ENCODE data around the gene CRELD2.

CRELD2 gene

DNA sequence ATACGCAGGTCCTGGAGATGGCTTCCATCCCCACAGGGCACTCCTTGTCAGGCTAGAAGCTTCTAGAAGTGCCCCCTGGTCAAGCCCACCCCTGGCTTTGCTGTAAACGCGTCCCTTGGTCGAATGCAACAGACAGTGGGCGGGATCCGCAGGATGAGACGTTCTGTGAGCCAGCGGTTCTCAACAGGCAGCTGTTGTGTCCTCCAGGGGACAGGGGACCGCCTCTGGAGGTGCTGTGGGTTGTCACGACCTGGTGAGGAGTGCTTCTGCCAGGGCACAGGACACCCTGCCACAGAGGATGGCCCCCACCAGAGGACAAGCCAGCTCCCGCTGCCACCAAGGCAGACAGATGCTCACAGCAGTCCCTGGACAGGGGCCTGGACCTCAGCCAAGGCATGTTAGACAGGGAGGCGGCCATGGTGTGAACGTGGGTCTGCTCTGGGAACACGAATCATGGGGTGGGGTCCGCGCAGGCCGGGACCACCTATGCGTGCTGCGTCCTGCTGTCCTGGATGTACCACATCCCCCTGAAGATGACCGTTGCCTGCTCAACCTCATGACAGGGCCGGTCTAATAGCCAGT is 11.7 kb downstream of the CRELD2 start:
- Histone ChIP-seq H3K9me3 (ENCODE audit: low read length) (no peaks in the 10 kb centered on the region), H3K9me2 (ENCODE audit: low read depth, low read length) (no peaks in the 10 kb centered on the region), H3K9ac (ENCODE audit: low read length) (peak overlapping the region; percentile 21; the same call in 1 of the 2 replicates), H3K27me3 (ENCODE audit: insufficient read depth, low read length) (no peaks in the 10 kb centered on the region), H3K36me3 (ENCODE audit: insufficient read depth, low read length) (peaks cover 4% of the 10 kb centered on the region; the same call in 1 of the 2 replicates), H3K4me3 (ENCODE audit: low read depth, low read length, poor library complexity, severe bottlenecking) (peak overlapping the region; percentile 36), H2AFZ (ENCODE audit: low read length) (no peak overlapping the region), H3K79me2 (ENCODE audit: insufficient read depth, low read length) (no peaks in the 10 kb centered on the region), H3K27ac (ENCODE audit: low read depth, low read length, poor library complexity, severe bottlenecking) (peak overlapping the region; percentile 27), H3K4me2 (ENCODE audit: low read length) (peak overlapping the region; percentile 63), H4K20me1 (ENCODE audit: insufficient read depth, low read length) (no peaks in the 10 kb centered on the region), H3K4me1 (ENCODE audit: insufficient read depth, low read length, severe bottlenecking) (peaks cover 38% of the 10 kb centered on the region), H3F3A (ENCODE audit: insufficient read depth, low read length) (peaks cover 9% of the 10 kb centered on the region)
- TF ChIP-seq, protein P1, sequence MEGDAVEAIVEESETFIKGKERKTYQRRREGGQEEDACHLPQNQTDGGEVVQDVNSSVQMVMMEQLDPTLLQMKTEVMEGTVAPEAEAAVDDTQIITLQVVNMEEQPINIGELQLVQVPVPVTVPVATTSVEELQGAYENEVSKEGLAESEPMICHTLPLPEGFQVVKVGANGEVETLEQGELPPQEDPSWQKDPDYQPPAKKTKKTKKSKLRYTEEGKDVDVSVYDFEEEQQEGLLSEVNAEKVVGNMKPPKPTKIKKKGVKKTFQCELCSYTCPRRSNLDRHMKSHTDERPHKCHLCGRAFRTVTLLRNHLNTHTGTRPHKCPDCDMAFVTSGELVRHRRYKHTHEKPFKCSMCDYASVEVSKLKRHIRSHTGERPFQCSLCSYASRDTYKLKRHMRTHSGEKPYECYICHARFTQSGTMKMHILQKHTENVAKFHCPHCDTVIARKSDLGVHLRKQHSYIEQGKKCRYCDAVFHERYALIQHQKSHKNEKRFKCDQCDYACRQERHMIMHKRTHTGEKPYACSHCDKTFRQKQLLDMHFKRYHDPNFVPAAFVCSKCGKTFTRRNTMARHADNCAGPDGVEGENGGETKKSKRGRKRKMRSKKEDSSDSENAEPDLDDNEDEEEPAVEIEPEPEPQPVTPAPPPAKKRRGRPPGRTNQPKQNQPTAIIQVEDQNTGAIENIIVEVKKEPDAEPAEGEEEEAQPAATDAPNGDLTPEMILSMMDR (IDR thresholded peaks at IDR 0.05; ENCODE audit: low read length) = no peak
- TF ChIP-seq EZH2 (IDR thresholded peaks at IDR 0.05; ENCODE audit: borderline replicate concordance, low read length) = no peak

DNA sequence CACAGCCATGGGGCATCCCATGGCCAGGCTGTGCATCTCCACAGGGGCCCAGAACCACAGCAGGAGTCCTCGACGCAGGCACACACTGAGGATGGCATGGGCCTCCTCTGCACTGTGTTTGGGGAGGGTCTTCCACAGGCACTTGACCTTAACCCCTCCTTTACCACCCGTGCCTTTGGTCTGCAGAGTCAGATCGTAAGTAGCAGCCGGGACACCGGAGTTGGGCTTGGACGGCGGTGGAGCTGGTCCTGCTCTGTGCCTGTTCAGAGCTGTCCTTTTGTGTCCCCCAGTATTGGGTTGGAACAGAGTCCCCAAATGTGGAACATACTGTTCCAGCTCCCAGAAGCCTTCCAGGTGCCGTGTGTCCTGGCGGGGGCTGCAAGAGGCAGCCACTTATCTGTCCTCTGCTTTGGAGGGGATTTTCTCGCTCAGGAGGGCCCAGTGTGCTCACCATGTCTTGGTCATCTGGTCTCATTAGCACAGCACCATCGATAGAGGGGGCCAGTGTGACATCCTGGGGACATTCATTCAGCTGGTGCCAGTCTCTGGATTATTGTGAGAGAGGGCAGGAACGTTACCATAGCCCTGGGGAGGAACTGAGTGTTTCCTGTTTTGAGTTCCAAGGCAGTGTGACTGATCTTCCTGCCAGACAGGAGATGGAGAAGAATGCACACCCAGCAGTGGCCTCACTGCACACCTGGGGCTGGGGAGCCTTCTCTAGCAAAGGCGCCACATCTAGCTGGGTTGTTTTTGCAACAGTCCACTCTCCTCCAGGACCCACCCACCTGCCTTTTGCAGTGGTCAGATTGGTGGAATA is 12.4 kb downstream of the CRELD2 start:
- Histone ChIP-seq H3F3A (ENCODE audit: insufficient read depth, low read length) (peaks cover 6% of the 10 kb centered on the region; the same call in 1 of the 2 replicates), H2AFZ (ENCODE audit: low read length) (no peak overlapping the region), H3K4me1 (ENCODE audit: insufficient read depth, low read length, severe bottlenecking) (peaks cover 31% of the 10 kb centered on the region), H3K36me3 (ENCODE audit: insufficient read depth, low read length) (peaks cover 4% of the 10 kb centered on the region; the same call in 1 of the 2 replicates), H3K9me3 (ENCODE audit: low read length) (no peaks in the 10 kb centered on the region), H3K4me2 (ENCODE audit: low read length) (peak overlapping the region; percentile 4; the same call in 1 of the 2 replicates), H3K27ac (ENCODE audit: low read depth, low read length, poor library complexity, severe bottlenecking) (peak overlapping the region; percentile 15), H4K20me1 (ENCODE audit: insufficient read depth, low read length) (no peaks in the 10 kb centered on the region), H3K9me2 (ENCODE audit: low read depth, low read length) (no peaks in the 10 kb centered on the region), H3K27me3 (ENCODE audit: insufficient read depth, low read length) (no peaks in the 10 kb centered on the region), H3K4me3 (ENCODE audit: low read depth, low read length, poor library complexity, severe bottlenecking) (no peak overlapping the region), H3K79me2 (ENCODE audit: insufficient read depth, low read length) (no peaks in the 10 kb centered on the region), H3K9ac (ENCODE audit: low read length) (no peak overlapping the region)
- TF ChIP-seq, protein P1 (IDR thresholded peaks at IDR 0.05; ENCODE audit: low read length) = peak; percentile 72
- TF ChIP-seq EZH2 (IDR thresholded peaks at IDR 0.05; ENCODE audit: borderline replicate concordance, low read length) = no peak

DNA sequence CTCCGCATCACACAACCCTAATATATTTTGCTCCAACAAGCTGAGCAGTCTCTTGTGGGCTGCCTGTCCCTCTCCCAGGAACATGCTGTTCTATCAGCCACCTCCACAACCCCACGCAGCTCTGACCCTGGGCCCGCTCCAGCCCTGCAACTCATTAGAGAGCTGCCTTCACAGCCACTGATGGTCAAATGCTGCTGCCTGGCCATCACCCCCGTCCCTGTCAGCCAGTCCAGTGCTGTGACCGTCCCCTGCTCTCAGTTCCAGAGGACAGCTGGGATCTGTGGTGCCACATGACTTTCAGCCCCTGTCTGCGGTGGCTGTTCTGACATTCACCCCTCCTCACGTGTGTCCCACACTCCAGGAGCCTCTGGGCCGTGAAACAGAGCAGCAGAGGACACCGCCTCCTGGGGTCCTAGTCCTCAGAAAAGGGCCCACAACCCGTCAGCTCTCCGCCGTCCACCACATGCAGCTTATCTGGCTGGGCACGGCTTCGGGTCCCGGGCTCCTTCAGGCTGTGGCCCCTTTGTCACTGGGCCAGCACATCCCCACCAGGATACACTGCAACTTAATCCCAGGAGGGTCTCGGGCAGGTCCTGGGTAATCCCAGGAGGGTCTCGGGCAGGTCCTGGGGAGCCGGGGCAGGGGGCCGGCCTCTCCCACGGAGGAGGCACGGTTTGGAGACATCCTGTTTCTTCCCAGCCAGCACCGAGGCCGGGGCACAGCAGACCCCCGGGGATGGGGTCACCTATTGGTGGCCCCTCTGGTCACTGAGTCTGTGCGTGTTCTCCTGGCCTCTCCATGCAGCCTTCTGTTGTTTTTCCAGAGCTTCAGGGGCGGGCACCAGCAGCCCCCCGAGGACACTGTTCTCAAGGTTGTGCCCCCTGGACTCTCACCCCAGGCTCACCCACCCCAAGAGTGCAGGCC is 15.1 kb downstream of the CRELD2 start:
- Histone ChIP-seq H3K9me3 (ENCODE audit: low read length) (no peaks in the 10 kb centered on the region), H3K79me2 (ENCODE audit: insufficient read depth, low read length) (no peaks in the 10 kb centered on the region), H2AFZ (ENCODE audit: low read length) (no peak overlapping the region), H3K4me3 (ENCODE audit: low read depth, low read length, poor library complexity, severe bottlenecking) (no peak overlapping the region), H3K27me3 (ENCODE audit: insufficient read depth, low read length) (peaks cover 4% of the 10 kb centered on the region; the same call in 1 of the 2 replicates), H3K27ac (ENCODE audit: low read depth, low read length, poor library complexity, severe bottlenecking) (no peak overlapping the region), H3K36me3 (ENCODE audit: insufficient read depth, low read length) (no peaks in the 10 kb centered on the region), H4K20me1 (ENCODE audit: insufficient read depth, low read length) (no peaks in the 10 kb centered on the region), H3K9me2 (ENCODE audit: low read depth, low read length) (no peaks in the 10 kb centered on the region), H3F3A (ENCODE audit: insufficient read depth, low read length) (no peaks in the 10 kb centered on the region), H3K9ac (ENCODE audit: low read length) (no peak overlapping the region), H3K4me2 (ENCODE audit: low read length) (no peak overlapping the region), H3K4me1 (ENCODE audit: insufficient read depth, low read length, severe bottlenecking) (peaks cover 33% of the 10 kb centered on the region)
- TF ChIP-seq, protein P1 (IDR thresholded peaks at IDR 0.05; ENCODE audit: low read length) = no peak
- no peak for TF ChIP-seq EZH2 (IDR thresholded peaks at IDR 0.05; ENCODE audit: borderline replicate concordance, low read length)

Data from OCI-LY1 (cell line).